H9 (cell line): ENCODE data around the gene PAH. TPM values are rescaled to one million over a fixed set of nuclear protein-coding genes. Genes with fewer than 3 reads are reported as not detected.

Experiments
- DNase-seq: peaks from one replicate; pipeline ENCODE4 v3.0.0-alpha.2; 2017
- H2AFZ ChIP-seq: one replicate; pipeline ENCODE4 v1.6.1; 2013; ENCODE audit warnings: mild to moderate bottlenecking, low read length, control low read depth, moderate library complexity
- H2AK5ac ChIP-seq: 2 replicates; pipeline ENCODE4 v1.6.1; 2013; ENCODE audit warnings: low read length, control low read depth, mixed read lengths; ENCODE audit not compliant: insufficient read length
- H2BK120ac ChIP-seq: one replicate; pipeline ENCODE4 v1.6.1; 2013; ENCODE audit warnings: low read depth, mild to moderate bottlenecking, low read length, control low read depth, inconsistent platforms; ENCODE audit not compliant: poor library complexity, severe bottlenecking
- H2BK12ac ChIP-seq: 2 replicates; pipeline ENCODE4 v1.6.1; 2013; ENCODE audit warnings: low read length, control low read depth, mixed read lengths, low read depth; ENCODE audit not compliant: insufficient read length
- H2BK15ac ChIP-seq: 2 replicates; pipeline ENCODE4 v1.6.1; 2013; ENCODE audit warnings: low read depth, low read length, control low read depth
- H2BK20ac ChIP-seq: one replicate; pipeline ENCODE4 v1.6.1; 2013; ENCODE audit warnings: low read depth, mild to moderate bottlenecking, low read length, control low read depth, inconsistent platforms; ENCODE audit not compliant: poor library complexity, severe bottlenecking
- H2BK5ac ChIP-seq: 2 replicates; pipeline ENCODE4 v1.6.1; 2013; ENCODE audit warnings: low read length, control low read depth, mixed read lengths; ENCODE audit not compliant: insufficient read length
- H3K14ac ChIP-seq: 2 replicates; pipeline ENCODE4 v1.6.1; 2013; ENCODE audit warnings: low read length, control low read depth; ENCODE audit not compliant: insufficient read depth
- H3K18ac ChIP-seq: 2 replicates; pipeline ENCODE4 v1.6.1; 2013; ENCODE audit warnings: low read depth, mild to moderate bottlenecking, mixed read lengths, low read length, control low read depth; ENCODE audit not compliant: insufficient read length
- H3K23ac ChIP-seq: 2 replicates; pipeline ENCODE4 v1.6.1; 2013; ENCODE audit warnings: low read length, control low read depth, mixed read lengths, low read depth; ENCODE audit not compliant: insufficient read length
- H3K23me2 ChIP-seq: 2 replicates; pipeline ENCODE4 v1.6.1; 2013; ENCODE audit warnings: low read depth, mild to moderate bottlenecking, mixed read lengths, low read length, control low read depth; ENCODE audit not compliant: insufficient read length, poor library complexity, severe bottlenecking
- H3K27ac ChIP-seq: 2 replicates; pipeline ENCODE4 v1.5.1; 2013; ENCODE audit warnings: low read length, control low read depth, mixed read lengths, low read depth; ENCODE audit not compliant: insufficient read length
- H3K27me3 ChIP-seq: 2 replicates; pipeline ENCODE4 v1.6.1; 2013; ENCODE audit warnings: low read length, control low read depth, inconsistent platforms; ENCODE audit not compliant: insufficient read depth
- H3K4ac ChIP-seq: 2 replicates; pipeline ENCODE4 v1.6.1; 2013; ENCODE audit warnings: low read depth, mild to moderate bottlenecking, control low read depth, inconsistent platforms, low read length, moderate library complexity
- H3K4me1 ChIP-seq: 2 replicates; pipeline ENCODE4 v1.6.1; 2013; ENCODE audit warnings: low read length, control low read depth, inconsistent platforms; ENCODE audit not compliant: insufficient read depth
- H3K4me2 ChIP-seq: 2 replicates; pipeline ENCODE4 v1.6.1; 2013; ENCODE audit warnings: low read length, control low read depth, mixed read lengths; ENCODE audit not compliant: insufficient read length, insufficient read depth
- H3K56ac ChIP-seq: 2 replicates; pipeline ENCODE4 v1.6.1; 2013; ENCODE audit warnings: low read depth, mild to moderate bottlenecking, mixed read lengths, low read length, control low read depth; ENCODE audit not compliant: insufficient read length
- H3K79me1 ChIP-seq: 2 replicates; pipeline ENCODE4 v1.6.1; 2013; ENCODE audit warnings: low read depth, mild to moderate bottlenecking, moderate library complexity, low read length, control low read depth, inconsistent platforms; ENCODE audit not compliant: insufficient read depth, poor library complexity, severe bottlenecking
- H3K79me2 ChIP-seq: 2 replicates; pipeline ENCODE4 v1.6.1; 2013; ENCODE audit warnings: low read length, control low read depth, inconsistent platforms; ENCODE audit not compliant: insufficient read depth
- H3K9ac ChIP-seq: 2 replicates; pipeline ENCODE4 v1.6.1; 2013; ENCODE audit warnings: low read length, control low read depth, mixed read lengths; ENCODE audit not compliant: insufficient read length; ENCODE audit errors: extremely low read depth
- H3K9me3 ChIP-seq: one replicate; pipeline ENCODE4 v1.6.1; 2013; ENCODE audit warnings: low read depth, low read length, inconsistent platforms; ENCODE audit not compliant: control insufficient read depth
- H3T11ph ChIP-seq: one replicate; pipeline ENCODE4 v1.6.1; 2013; ENCODE audit warnings: mild to moderate bottlenecking, low read length, control low read depth, inconsistent platforms
- H4K20me1 ChIP-seq: one replicate; pipeline ENCODE4 v1.6.1; 2013; ENCODE audit not compliant: control insufficient read depth, insufficient read length, insufficient read depth
- H4K5ac ChIP-seq: 2 replicates; pipeline ENCODE4 v1.6.1; 2013; ENCODE audit warnings: low read depth, mild to moderate bottlenecking, mixed read lengths, low read length, control low read depth; ENCODE audit not compliant: insufficient read length
- H4K8ac ChIP-seq: replicated peaks from 2 replicates; pipeline ENCODE4 v1.6.1; 2013; ENCODE audit warnings: low read length, control low read depth, mixed read lengths, low read depth; ENCODE audit not compliant: insufficient read length
- H4K91ac ChIP-seq: 2 replicates; pipeline ENCODE4 v1.6.1; 2013; ENCODE audit warnings: low read depth, mild to moderate bottlenecking, moderate library complexity, mixed read lengths, low read length, control low read depth; ENCODE audit not compliant: insufficient read length
- H3K27ac Mint-ChIP-seq, 3 experiments: 2 replicates in 2 of 3; 3 replicates in 1 of 3; pipeline ENCODE4 v1.8.0; 2020 to 2021; ENCODE audit warnings: mixed read lengths in 3 of 3, mild to moderate bottlenecking in 1 of 3, moderate library complexity in 1 of 3
- H3K27me3 Mint-ChIP-seq: 2 replicates; pipeline ENCODE4 v1.8.0; 2021; ENCODE audit warnings: low read depth, mild to moderate bottlenecking, moderate library complexity, mixed read lengths
- H3K36me3 Mint-ChIP-seq, 3 experiments: 2 replicates in 2 of 3; 3 replicates in 1 of 3; pipeline ENCODE4 v1.8.0; 2020 to 2021; ENCODE audit warnings: low read depth in 3 of 3, mixed read lengths in 3 of 3; ENCODE audit not compliant: insufficient read depth in 1 of 3
- H3K4me1 Mint-ChIP-seq, 2 experiments: 2 replicates each; pipeline ENCODE4 v1.8.0; 2020; ENCODE audit warnings: mixed read lengths in 2 of 2
- H3K4me3 Mint-ChIP-seq, 2 experiments: 2 replicates in 1 of 2; 3 replicates in 1 of 2; pipeline ENCODE4 v1.8.0; 2020 to 2021; ENCODE audit warnings: mild to moderate bottlenecking in 2 of 2, mixed read lengths in 2 of 2, moderate library complexity in 1 of 2
- H3K9me3 Mint-ChIP-seq, 2 experiments: 2 replicates in 1 of 2; 3 replicates in 1 of 2; pipeline ENCODE4 v1.8.0; 2020; ENCODE audit warnings: mild to moderate bottlenecking in 2 of 2, mixed read lengths in 2 of 2, moderate library complexity in 1 of 2
- WGBS: extraction: QIAGEN DNeasy Blood & Tissue Kit; methylation state at CpG from one replicate; pipeline ENCODE4 v1.1.7; 2013; ENCODE audit warnings: missing lambda C conversion rate, low lambda C conversion rate, mixed read lengths; ENCODE audit not compliant: insufficient read length; ENCODE audit errors: extremely low coverage; 5-methylcytosine and 5-hydroxymethylcytosine counted together
- total RNA-seq: library from RNA; stranded (reverse); gene quantifications from 2 replicates; pipeline ENCODE4 v1.2.1, GENCODE V29; 2021
- TF ChIP-seq, protein P1 (sequence below): fragments of 200-600 bp; sonication (generic); conservative IDR thresholded peaks from 3 replicates; pipeline ENCODE4 v1.8.0; 2021; ENCODE audit warnings: antibody characterized with exemption, mild to moderate bottlenecking

PAH gene
- total RNA-seq, 1 experiment from 2014 or later: 6.1 TPM

DNA sequence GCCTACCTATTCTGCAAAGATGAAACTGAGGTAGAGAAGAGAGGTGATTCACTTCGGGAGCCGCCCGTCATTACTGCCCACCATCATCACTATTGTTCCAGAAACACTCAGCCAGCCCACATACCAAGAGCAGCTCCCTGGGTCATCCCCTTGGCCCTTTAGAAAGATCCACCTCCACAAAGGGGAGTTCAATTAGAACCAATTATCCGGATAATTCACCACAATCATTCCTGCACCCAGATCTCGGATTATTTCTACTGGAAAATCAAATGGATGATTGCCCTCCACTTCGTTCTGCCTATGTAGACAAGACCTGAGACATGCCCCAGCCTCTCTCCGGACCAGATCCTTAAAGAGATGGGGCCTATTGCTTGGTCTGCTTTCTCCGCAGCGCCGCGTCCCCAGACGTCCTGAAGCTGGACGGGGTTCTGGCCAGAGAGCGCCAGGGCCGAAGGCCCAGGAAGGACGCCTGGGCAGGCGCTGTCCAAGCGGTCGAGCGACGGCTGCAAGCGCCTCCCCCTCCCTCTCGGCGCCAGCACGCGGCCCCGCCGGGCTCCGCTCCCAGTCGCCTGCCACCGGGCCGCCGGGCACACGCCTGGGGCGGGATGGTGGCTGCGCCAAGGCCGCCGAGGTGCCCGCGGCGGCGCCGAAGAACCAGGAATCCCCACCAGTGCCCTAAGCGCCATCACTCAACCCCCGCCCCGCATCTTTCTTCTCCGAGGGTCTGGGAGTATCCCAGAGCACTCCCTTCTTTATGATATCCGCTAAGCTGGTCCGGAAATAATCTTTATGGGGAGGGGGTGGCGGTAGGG, 39.1 kb upstream of the PAH start:
- Histone ChIP-seq H3K4ac (no peak overlapping the region), H2BK12ac (no peak overlapping the region), H3K23me2 (peaks cover 17% of the 10 kb centered on the region), H3K14ac (no peak overlapping the region), H3K18ac (no peak overlapping the region), H2BK5ac (no peak overlapping the region), H2AK5ac (no peak overlapping the region), H3K79me2 (no peaks in the 10 kb centered on the region), H2AFZ (no peak overlapping the region), H4K5ac (no peak overlapping the region), H3K27me3 (peaks cover 88% of the 10 kb centered on the region), H3K56ac (no peak overlapping the region), H2BK20ac (no peak overlapping the region), H3K9me3 (no peaks in the 10 kb centered on the region), H3K79me1 (no peaks in the 10 kb centered on the region), H3K23ac (no peak overlapping the region), H4K8ac (no peak overlapping the region), H3K27ac (no peak overlapping the region), H2BK15ac (no peak overlapping the region), H3K4me1 (no peaks in the 10 kb centered on the region), H3T11ph (no peak overlapping the region), H3K9ac (no peak overlapping the region), H4K91ac (no peak overlapping the region), H3K4me2 (peak overlapping the region; percentile 56), H2BK120ac (no peak overlapping the region), H4K20me1 (no peaks in the 10 kb centered on the region)
- DNase-seq: peak; percentile 66
- Mint-ChIP-seq H3K9me3 (peaks cover 0 to 3% of the 10 kb centered on the region in 2 experiments; a peak in 3 of 5 replicates), H3K27me3 (peaks cover 99% of the 10 kb centered on the region), H3K4me1 (peaks cover 27 to 57% of the 10 kb centered on the region in 2 experiments), H3K27ac (no peak overlapping the region), H3K4me3 (peak overlapping the region in 1 of 2 experiments; percentile 92; a peak in 3 of 5 replicates), H3K36me3 (no peaks in the 10 kb centered on the region; a peak in 2 of 7 replicates)
- no CpG with 5 or more reads among the region's 50 CpGs for WGBS
- TF ChIP-seq, protein P1, sequence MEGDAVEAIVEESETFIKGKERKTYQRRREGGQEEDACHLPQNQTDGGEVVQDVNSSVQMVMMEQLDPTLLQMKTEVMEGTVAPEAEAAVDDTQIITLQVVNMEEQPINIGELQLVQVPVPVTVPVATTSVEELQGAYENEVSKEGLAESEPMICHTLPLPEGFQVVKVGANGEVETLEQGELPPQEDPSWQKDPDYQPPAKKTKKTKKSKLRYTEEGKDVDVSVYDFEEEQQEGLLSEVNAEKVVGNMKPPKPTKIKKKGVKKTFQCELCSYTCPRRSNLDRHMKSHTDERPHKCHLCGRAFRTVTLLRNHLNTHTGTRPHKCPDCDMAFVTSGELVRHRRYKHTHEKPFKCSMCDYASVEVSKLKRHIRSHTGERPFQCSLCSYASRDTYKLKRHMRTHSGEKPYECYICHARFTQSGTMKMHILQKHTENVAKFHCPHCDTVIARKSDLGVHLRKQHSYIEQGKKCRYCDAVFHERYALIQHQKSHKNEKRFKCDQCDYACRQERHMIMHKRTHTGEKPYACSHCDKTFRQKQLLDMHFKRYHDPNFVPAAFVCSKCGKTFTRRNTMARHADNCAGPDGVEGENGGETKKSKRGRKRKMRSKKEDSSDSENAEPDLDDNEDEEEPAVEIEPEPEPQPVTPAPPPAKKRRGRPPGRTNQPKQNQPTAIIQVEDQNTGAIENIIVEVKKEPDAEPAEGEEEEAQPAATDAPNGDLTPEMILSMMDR: no peak
